Gastrocnemius medialis (tissue), 4 donors: ENCODE results near the gene PIK3R2. TPM values are rescaled to one million over a fixed set of nuclear protein-coding genes. Genes with fewer than 3 reads are reported as not detected.

ENCODE experiments used
- ATAC-seq, 2 donors: fragments of 150-250 bp; one replicate each; pipeline ENCODE4 v1.9.1; 2016
- DNase-seq, 2 donors: peaks; one replicate each; pipeline ENCODE4 v3.0.0-alpha.2; 2019
- H3K27ac ChIP-seq, 4 donors: fragments of 200-600 bp; sonication (generic); 1 replicate in 1 of 4; 2 replicates in 3 of 4; pipeline ENCODE4 v1.5.1; 2016 to 2018; ENCODE audit warnings: mild to moderate bottlenecking in 2 of 4, moderate library complexity in 1 of 4
- H3K27me3 ChIP-seq, 3 donors: fragments of 200-600 bp; sonication (generic) in 2 of 3; 1 replicate in 1 of 3; 2 replicates in 2 of 3; pipeline versions ENCODE4 v1.5.1 to v1.6.0; 2016 to 2019; ENCODE audit warnings: mild to moderate bottlenecking in 1 of 3, moderate library complexity in 1 of 3
- H3K36me3 ChIP-seq, 2 donors: fragments of 200-600 bp; sonication (generic) in 1 of 2; one replicate each; pipeline ENCODE4 v1.5.1; 2017 to 2018
- H3K4me1 ChIP-seq, 2 donors: fragments of 200-600 bp; sonication (generic) in 1 of 2; one replicate each; pipeline ENCODE4 v1.5.1; 2016 to 2017; ENCODE audit warnings: mild to moderate bottlenecking in 2 of 2
- H3K4me3 ChIP-seq, 4 donors: fragments of 200-600 bp; sonication (generic) in 3 of 4; 1 replicate in 1 of 4; 2 replicates in 3 of 4; pipeline ENCODE4 v1.5.1; 2016 to 2019; ENCODE audit warnings: mild to moderate bottlenecking in 2 of 4
- H3K9me3 ChIP-seq, 3 donors: fragments of 200-600 bp; sonication (generic) in 2 of 3; 1 replicate in 1 of 3; 2 replicates in 2 of 3; pipeline ENCODE4 v1.5.1; 2016 to 2019
- POLR2A ChIP-seq, 2 donors: fragments of 450-650 bp; IDR thresholded peaks; one replicate each; pipeline ENCODE4 v1.6.1; 2017; ENCODE audit warnings: antibody characterized with exemption in 2 of 2, mild to moderate bottlenecking in 2 of 2, moderate library complexity in 2 of 2
- in situ Hi-C, 4 donors: fragments of 200-750 bp; cut with MboI; loops; one replicate each; pipeline versions ENCODE4 v1.15.0 to v1.8.0; 2017; ENCODE audit warnings: low sequenced_read_pairs in 4 of 4
- intact Hi-C: fragments of 100-400 bp; cut with DNase I; formaldehyde crosslinking; loops from one replicate; pipeline ENCODE4 v1.15.1; 2023; ENCODE audit warnings: low total_unique reads
- total RNA-seq, 4 donors: library from RNA; depleted of rRNA; stranded (reverse); fragments of >200 nt; gene quantifications; one replicate each; pipeline versions ENCODE4 v1.1.0 to v1.2.3, GENCODE V29; 2016
- TF ChIP-seq, protein P1 (sequence below), 5 experiments: fragments of 450-650 bp in 3 of 5; fragments of 200-600 bp in 2 of 5; sonication (generic) in 2 of 5; IDR thresholded peaks in 4 of 5; conservative IDR thresholded peaks in 1 of 5; 1 replicate in 4 of 5; 2 replicates in 1 of 5; pipeline ENCODE4 v1.5.1; 2016 to 2019; ENCODE audit warnings: antibody characterized with exemption in 5 of 5, mild to moderate bottlenecking in 3 of 5, moderate library complexity in 3 of 5

Gene PIK3R2
- total RNA-seq, 4 donors from 2014 or later, result 5.6 to 11.9 (median 6.0) TPM

GRCh38 chr19:18113827-18114226 lies 39.1 kb upstream of the PIK3R2 start:
- DNase-seq, result no peak
- Histone ChIP-seq H3K4me3 (no peak overlapping the region), H3K27ac (no peak overlapping the region), H3K27me3 (peaks cover 6 to 11% (median 7%) of the 10 kb centered on the region in 3 donors), H3K4me1 (peaks cover 17 to 22% of the 10 kb centered on the region in 2 donors), H3K9me3 (no peaks in the 10 kb centered on the region), H3K36me3 (no peaks in the 10 kb centered on the region)
- in situ Hi-C loops, result loop anchor here in 3 of 4 donors (10.0 kb wide), 2 partner anchors 51 to 141 kb away; a partner anchor contains a TSS
- ATAC-seq, result no peak
- intact Hi-C loops, result loop anchor here (1.0 to 2.0 kb wide), 3 partner anchors 47 to 139 kb away; no protein-coding TSS in a partner anchor
- TF ChIP-seq, protein P1, sequence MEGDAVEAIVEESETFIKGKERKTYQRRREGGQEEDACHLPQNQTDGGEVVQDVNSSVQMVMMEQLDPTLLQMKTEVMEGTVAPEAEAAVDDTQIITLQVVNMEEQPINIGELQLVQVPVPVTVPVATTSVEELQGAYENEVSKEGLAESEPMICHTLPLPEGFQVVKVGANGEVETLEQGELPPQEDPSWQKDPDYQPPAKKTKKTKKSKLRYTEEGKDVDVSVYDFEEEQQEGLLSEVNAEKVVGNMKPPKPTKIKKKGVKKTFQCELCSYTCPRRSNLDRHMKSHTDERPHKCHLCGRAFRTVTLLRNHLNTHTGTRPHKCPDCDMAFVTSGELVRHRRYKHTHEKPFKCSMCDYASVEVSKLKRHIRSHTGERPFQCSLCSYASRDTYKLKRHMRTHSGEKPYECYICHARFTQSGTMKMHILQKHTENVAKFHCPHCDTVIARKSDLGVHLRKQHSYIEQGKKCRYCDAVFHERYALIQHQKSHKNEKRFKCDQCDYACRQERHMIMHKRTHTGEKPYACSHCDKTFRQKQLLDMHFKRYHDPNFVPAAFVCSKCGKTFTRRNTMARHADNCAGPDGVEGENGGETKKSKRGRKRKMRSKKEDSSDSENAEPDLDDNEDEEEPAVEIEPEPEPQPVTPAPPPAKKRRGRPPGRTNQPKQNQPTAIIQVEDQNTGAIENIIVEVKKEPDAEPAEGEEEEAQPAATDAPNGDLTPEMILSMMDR (IDR thresholded peaks at IDR 0.05 in 4 of 5, conservative IDR thresholded peaks at IDR 0.05 in 1 of 5), result no peak
- TF ChIP-seq POLR2A (IDR thresholded peaks at IDR 0.05), result no peak

- TF ChIP-seq, protein P1 (IDR thresholded peaks at IDR 0.05 in 4 of 5, conservative IDR thresholded peaks at IDR 0.05 in 1 of 5), result no peak
- TF ChIP-seq POLR2A (IDR thresholded peaks at IDR 0.05), result no peak
- Histone ChIP-seq H3K9me3 (no peaks in the 10 kb centered on the region), H3K36me3 (no peaks in the 10 kb centered on the region), H3K4me3 (no peak overlapping the region), H3K27me3 (peaks cover 6 to 11% (median 7%) of the 10 kb centered on the region in 3 donors), H3K4me1 (peaks cover 19 to 22% of the 10 kb centered on the region in 2 donors), H3K27ac (no peak overlapping the region)
- in situ Hi-C loops, result loop anchor here in 3 of 4 donors (10.0 kb wide), 2 partner anchors 50 to 140 kb away; a partner anchor contains a TSS
- DNase-seq (no peak), ATAC-seq (no peak)
- intact Hi-C loops, result no loop called here
Measured at GRCh38 chr19:18114483-18114882, 38.5 kb upstream of the PIK3R2 start.

GRCh38 chr19:18117364-18117691 lies 35.6 kb upstream of the PIK3R2 start:
- H3K27ac ChIP-seq, result no peak overlapping the region
- ATAC-seq, result no peak
- no peak for DNase-seq
- in situ Hi-C loops, result loop anchor here in 3 of 4 donors (10.0 kb wide), 2 partner anchors 47 to 137 kb away; a partner anchor contains a TSS
- H3K27me3 ChIP-seq, result no peaks in the 10 kb centered on the region
- no peaks in the 10 kb centered on the region for H3K9me3 ChIP-seq
- H3K36me3 ChIP-seq, result no peaks in the 10 kb centered on the region
- TF ChIP-seq, protein P1 (IDR thresholded peaks at IDR 0.05 in 4 of 5, conservative IDR thresholded peaks at IDR 0.05 in 1 of 5), result no peak
- no peak for TF ChIP-seq POLR2A (IDR thresholded peaks at IDR 0.05)
- intact Hi-C loops, result loop anchor here (1.0 to 5.0 kb wide), 2 partner anchors 35 to 87 kb away; partner anchors contain the start of genes PIK3R2 and RAB3A
- peaks cover 10 to 12% of the 10 kb centered on the region in 2 donors for H3K4me1 ChIP-seq
- H3K4me3 ChIP-seq, result peak overlapping the region; percentile 3 to 83 (median 58)

GRCh38 chr19:18117692-18118378 lies 35.1 kb upstream of the PIK3R2 start:
- TF ChIP-seq, protein P1 (IDR thresholded peaks at IDR 0.05 in 4 of 5, conservative IDR thresholded peaks at IDR 0.05 in 1 of 5), result peak in 1 of 5 experiments; percentile 6
- TF ChIP-seq POLR2A (IDR thresholded peaks at IDR 0.05), result no peak
- H3K27ac ChIP-seq, result peak overlapping the region; percentile 51 to 71 (median 60)
- peak overlapping the region; percentile 59 to 97 (median 75) for H3K4me3 ChIP-seq
- ATAC-seq (peak; percentile 91), DNase-seq (peak; percentile 73 to 81)
- no peaks in the 10 kb centered on the region for H3K36me3 ChIP-seq
- in situ Hi-C loops, result loop anchor here in 3 of 4 donors (10.0 kb wide), 2 partner anchors 47 to 137 kb away; a partner anchor contains a TSS
- H3K27me3 ChIP-seq, result no peaks in the 10 kb centered on the region
- no peaks in the 10 kb centered on the region for H3K9me3 ChIP-seq
- intact Hi-C loops, result loop anchor here (1.0 to 5.0 kb wide), 2 partner anchors 34 to 86 kb away; partner anchors contain the start of genes PIK3R2 and RAB3A
- peaks cover 10 to 12% of the 10 kb centered on the region in 2 donors for H3K4me1 ChIP-seq
